ENCODE measurements around the gene CENPL. TPM values are rescaled to one million over a fixed set of nuclear protein-coding genes. Genes with fewer than 3 reads are reported as not detected.

Gene CENPL
- total and polyA plus RNA-seq, 10 of the 15 experiments (the other 5 are each of a cell fraction or from before 2014, with no cell fraction given): 14.9 to 32.1 (median 24.5) TPM

DNA sequence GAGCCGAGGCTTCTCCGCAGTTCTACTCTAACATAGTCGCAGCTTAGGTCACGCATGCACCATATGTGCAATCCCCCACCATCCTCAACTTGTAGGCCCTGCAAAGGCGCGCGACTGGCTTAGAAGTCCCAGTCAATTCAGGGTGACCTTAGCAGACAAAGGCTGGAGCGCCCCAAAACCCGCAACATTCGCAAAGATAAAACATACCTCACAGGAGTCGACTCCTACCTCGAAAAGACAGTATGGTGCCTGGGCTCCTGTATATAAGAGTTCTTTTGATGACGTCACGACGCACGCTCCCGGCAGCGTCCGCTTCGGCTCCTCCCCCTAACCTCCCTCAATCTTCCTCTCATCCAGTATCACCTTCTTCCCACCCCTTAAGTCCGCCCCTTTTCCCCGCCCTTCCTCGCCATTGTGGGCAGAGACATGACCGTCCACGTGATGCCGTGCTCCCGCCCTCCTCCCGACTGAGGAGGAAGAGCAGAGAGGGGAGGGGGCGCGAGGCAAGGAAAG lies 43.1 kb upstream of the CENPL start, which contains the start of gene GAS5 (continued):
- TF ChIP-seq, protein P1, sequence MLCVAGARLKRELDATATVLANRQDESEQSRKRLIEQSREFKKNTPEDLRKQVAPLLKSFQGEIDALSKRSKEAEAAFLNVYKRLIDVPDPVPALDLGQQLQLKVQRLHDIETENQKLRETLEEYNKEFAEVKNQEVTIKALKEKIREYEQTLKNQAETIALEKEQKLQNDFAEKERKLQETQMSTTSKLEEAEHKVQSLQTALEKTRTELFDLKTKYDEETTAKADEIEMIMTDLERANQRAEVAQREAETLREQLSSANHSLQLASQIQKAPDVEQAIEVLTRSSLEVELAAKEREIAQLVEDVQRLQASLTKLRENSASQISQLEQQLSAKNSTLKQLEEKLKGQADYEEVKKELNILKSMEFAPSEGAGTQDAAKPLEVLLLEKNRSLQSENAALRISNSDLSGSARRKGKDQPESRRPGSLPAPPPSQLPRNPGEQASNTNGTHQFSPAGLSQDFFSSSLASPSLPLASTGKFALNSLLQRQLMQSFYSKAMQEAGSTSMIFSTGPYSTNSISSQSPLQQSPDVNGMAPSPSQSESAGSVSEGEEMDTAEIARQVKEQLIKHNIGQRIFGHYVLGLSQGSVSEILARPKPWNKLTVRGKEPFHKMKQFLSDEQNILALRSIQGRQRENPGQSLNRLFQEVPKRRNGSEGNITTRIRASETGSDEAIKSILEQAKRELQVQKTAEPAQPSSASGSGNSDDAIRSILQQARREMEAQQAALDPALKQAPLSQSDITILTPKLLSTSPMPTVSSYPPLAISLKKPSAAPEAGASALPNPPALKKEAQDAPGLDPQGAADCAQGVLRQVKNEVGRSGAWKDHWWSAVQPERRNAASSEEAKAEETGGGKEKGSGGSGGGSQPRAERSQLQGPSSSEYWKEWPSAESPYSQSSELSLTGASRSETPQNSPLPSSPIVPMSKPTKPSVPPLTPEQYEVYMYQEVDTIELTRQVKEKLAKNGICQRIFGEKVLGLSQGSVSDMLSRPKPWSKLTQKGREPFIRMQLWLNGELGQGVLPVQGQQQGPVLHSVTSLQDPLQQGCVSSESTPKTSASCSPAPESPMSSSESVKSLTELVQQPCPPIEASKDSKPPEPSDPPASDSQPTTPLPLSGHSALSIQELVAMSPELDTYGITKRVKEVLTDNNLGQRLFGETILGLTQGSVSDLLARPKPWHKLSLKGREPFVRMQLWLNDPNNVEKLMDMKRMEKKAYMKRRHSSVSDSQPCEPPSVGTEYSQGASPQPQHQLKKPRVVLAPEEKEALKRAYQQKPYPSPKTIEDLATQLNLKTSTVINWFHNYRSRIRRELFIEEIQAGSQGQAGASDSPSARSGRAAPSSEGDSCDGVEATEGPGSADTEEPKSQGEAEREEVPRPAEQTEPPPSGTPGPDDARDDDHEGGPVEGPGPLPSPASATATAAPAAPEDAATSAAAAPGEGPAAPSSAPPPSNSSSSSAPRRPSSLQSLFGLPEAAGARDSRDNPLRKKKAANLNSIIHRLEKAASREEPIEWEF (IDR thresholded peaks at IDR 0.05; ENCODE audit: insufficient replicate concordance, low read depth, low read length): no peak
- TF ChIP-seq PAX8 (IDR thresholded peaks at IDR 0.05): peak; percentile 28; the same call in 1 of the 2 replicates
- TF ChIP-seq EGR1 (IDR thresholded peaks at IDR 0.05; ENCODE audit: borderline replicate concordance in 1 of 2, low read depth in 2 of 2, low read length in 2 of 2): peak in 1 of 2 experiments; percentile 11; a peak in 1 of 3 replicates
- no peak for TF ChIP-seq NRF1 (conservative IDR thresholded peaks at IDR 0.05; ENCODE audit: low read depth, low read length)
- TF ChIP-seq CEBPB (IDR thresholded peaks at IDR 0.05; ENCODE audit: borderline replicate concordance in 1 of 2, low read depth in 2 of 2, low read length in 2 of 2): no peak; a peak in 1 of 4 replicates
- TF ChIP-seq, protein P2, sequence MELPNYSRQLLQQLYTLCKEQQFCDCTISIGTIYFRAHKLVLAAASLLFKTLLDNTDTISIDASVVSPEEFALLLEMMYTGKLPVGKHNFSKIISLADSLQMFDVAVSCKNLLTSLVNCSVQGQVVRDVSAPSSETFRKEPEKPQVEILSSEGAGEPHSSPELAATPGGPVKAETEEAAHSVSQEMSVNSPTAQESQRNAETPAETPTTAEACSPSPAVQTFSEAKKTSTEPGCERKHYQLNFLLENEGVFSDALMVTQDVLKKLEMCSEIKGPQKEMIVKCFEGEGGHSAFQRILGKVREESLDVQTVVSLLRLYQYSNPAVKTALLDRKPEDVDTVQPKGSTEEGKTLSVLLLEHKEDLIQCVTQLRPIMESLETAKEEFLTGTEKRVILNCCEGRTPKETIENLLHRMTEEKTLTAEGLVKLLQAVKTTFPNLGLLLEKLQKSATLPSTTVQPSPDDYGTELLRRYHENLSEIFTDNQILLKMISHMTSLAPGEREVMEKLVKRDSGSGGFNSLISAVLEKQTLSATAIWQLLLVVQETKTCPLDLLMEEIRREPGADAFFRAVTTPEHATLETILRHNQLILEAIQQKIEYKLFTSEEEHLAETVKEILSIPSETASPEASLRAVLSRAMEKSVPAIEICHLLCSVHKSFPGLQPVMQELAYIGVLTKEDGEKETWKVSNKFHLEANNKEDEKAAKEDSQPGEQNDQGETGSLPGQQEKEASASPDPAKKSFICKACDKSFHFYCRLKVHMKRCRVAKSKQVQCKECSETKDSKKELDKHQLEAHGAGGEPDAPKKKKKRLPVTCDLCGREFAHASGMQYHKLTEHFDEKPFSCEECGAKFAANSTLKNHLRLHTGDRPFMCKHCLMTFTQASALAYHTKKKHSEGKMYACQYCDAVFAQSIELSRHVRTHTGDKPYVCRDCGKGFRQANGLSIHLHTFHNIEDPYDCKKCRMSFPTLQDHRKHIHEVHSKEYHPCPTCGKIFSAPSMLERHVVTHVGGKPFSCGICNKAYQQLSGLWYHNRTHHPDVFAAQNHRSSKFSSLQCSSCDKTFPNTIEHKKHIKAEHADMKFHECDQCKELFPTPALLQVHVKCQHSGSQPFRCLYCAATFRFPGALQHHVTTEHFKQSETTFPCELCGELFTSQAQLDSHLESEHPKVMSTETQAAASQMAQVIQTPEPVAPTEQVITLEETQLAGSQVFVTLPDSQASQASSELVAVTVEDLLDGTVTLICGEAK (IDR thresholded peaks at IDR 0.05; ENCODE audit: borderline replicate concordance): no peak
- peak; percentile 98 for TF ChIP-seq POLR2A (IDR thresholded peaks at IDR 0.05; ENCODE audit: low read depth, low read length)
- no peak; the same call in 1 of the 2 replicates for TF ChIP-seq MTA2 (IDR thresholded peaks at IDR 0.05; ENCODE audit: low read depth)
- TF ChIP-seq, protein P3, sequence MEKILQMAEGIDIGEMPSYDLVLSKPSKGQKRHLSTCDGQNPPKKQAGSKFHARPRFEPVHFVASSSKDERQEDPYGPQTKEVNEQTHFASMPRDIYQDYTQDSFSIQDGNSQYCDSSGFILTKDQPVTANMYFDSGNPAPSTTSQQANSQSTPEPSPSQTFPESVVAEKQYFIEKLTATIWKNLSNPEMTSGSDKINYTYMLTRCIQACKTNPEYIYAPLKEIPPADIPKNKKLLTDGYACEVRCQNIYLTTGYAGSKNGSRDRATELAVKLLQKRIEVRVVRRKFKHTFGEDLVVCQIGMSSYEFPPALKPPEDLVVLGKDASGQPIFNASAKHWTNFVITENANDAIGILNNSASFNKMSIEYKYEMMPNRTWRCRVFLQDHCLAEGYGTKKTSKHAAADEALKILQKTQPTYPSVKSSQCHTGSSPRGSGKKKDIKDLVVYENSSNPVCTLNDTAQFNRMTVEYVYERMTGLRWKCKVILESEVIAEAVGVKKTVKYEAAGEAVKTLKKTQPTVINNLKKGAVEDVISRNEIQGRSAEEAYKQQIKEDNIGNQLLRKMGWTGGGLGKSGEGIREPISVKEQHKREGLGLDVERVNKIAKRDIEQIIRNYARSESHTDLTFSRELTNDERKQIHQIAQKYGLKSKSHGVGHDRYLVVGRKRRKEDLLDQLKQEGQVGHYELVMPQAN (conservative IDR thresholded peaks at IDR 0.05): peak; percentile 95
- peak; percentile 25; the same call in 1 of the 2 replicates for TF ChIP-seq TARDBP (IDR thresholded peaks at IDR 0.05; ENCODE audit: borderline replicate concordance)
- TF ChIP-seq, protein P4, sequence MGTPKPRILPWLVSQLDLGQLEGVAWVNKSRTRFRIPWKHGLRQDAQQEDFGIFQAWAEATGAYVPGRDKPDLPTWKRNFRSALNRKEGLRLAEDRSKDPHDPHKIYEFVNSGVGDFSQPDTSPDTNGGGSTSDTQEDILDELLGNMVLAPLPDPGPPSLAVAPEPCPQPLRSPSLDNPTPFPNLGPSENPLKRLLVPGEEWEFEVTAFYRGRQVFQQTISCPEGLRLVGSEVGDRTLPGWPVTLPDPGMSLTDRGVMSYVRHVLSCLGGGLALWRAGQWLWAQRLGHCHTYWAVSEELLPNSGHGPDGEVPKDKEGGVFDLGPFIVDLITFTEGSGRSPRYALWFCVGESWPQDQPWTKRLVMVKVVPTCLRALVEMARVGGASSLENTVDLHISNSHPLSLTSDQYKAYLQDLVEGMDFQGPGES (IDR thresholded peaks at IDR 0.05): no peak
- no peak for TF ChIP-seq SRF (IDR thresholded peaks at IDR 0.05; ENCODE audit: low read depth in 2 of 2, low read length in 2 of 2)
- peak; percentile 100 for TF ChIP-seq PML (IDR thresholded peaks at IDR 0.05; ENCODE audit: low read length)
- TF ChIP-seq JUND (IDR thresholded peaks at IDR 0.05; ENCODE audit: low read depth, low read length): peak; percentile 32; the same call in 1 of the 2 replicates
- TF ChIP-seq, protein P5, sequence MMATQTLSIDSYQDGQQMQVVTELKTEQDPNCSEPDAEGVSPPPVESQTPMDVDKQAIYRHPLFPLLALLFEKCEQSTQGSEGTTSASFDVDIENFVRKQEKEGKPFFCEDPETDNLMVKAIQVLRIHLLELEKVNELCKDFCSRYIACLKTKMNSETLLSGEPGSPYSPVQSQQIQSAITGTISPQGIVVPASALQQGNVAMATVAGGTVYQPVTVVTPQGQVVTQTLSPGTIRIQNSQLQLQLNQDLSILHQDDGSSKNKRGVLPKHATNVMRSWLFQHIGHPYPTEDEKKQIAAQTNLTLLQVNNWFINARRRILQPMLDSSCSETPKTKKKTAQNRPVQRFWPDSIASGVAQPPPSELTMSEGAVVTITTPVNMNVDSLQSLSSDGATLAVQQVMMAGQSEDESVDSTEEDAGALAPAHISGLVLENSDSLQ (IDR thresholded peaks at IDR 0.05): peak; percentile 85
- TF ChIP-seq BACH1 (IDR thresholded peaks at IDR 0.05; ENCODE audit: borderline replicate concordance): peak; percentile 94

Data from GM12878 (cell line).